Raji (cell line): ENCODE data around the gene GPX4.

Experiments
- POLR2A ChIP-seq: IDR thresholded peaks from 2 replicates; pipeline ENCODE4 v1.6.1; 2011; ENCODE audit warnings: low read depth, low read length, control low read depth; ENCODE audit not compliant: insufficient read depth

The GPX4 gene

DNA sequence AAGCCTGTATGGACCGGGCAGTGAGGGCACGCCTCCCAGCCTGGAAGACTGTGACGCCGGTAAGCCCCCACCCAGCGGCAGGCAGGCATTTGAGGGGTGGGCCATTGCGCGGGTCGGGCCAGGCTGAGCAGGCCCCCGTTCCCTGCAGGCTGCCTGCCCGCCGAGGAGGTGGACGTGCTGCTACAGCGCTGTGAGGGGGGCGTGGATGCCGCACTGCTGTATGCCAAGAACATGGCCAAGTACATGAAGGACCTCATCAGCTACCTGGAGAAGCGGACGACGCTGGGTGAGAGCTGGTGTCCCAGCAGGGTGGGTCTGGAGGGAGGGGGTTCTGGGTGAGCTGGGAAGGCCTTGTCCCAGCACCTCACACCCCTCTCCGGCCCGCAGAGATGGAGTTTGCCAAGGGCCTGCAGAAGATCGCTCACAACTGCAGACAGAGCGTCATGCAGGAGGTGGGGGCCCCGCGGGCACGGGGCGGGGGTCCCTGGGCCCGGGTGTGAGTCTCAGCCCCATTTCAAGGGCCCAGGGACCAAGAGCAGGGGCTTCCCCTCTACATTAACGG is 29.8 kb upstream of the GPX4 start:
- TF ChIP-seq POLR2A = no peak

DNA sequence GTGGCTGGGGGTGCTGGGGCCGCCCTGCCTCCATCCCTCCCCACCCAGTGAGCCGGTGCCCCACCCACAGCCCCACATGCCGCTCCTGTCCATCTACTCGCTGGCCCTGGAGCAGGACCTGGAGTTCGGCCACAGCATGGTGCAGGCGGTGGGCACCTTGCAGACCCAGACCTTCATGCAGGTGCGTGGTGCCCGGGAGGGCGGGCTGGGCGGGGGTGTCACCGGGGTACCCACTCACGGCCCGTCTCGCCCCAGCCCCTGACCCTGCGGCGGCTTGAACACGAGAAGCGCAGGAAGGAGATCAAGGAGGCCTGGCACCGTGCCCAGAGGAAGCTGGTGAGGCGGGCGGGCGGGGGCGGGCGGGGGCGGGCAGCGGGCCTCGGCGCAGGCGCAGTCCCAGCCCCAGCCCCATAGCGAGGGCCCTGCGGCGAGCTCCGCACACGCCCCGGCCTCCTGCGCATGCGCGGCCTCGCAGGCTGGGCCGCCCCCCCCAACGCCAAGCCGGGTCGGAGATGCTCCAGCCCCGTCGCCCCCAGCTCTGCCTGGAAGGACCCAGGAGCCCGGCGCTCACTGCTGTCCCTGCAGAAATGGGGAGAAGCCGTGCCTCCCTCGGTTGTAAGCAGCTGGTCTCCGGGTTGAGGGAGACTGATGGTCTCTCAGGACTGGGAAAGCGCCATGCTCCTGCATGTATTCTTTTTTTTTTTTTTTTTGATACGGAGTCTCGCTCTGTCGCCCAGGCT is 29.1 kb upstream of the GPX4 start:
- TF ChIP-seq POLR2A = 0 out of 2 replicates have a peak, but pooled peaks have one; percentile 14

GRCh38 chr19:1076046-1076386 is 27.8 kb upstream of the GPX4 start:
- TF ChIP-seq POLR2A = no peak

DNA sequence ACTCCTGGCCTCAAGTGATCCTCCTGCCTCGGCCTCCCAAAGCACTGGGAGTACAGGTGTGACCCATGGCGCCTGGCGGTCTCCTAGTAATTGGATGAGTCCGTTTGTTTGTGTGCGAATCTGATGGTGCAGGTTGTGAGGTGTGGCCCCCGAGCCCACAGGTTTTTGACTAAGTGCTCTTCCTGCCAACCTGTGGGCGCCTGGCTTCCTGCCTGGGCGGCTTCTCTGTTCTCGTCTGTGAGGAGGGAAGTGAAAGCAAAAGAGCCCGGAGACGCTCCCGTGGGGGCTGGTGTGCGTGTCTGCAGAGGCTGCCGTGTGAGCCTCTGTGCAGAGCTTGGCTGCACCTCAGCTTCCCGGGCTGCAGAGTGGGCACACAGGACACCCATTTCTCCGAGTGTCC is 26.8 kb upstream of the GPX4 start:
- 0 out of 2 replicates have a peak, but pooled peaks have one; percentile 19 for TF ChIP-seq POLR2A

- no peak for TF ChIP-seq POLR2A
These were observed 24.2 kb upstream of the GPX4 start for GRCh38 chr19:1079566-1080111.

GRCh38 chr19:1080360-1081161 is 23.2 kb upstream of the GPX4 start:
- no peak for TF ChIP-seq POLR2A

DNA sequence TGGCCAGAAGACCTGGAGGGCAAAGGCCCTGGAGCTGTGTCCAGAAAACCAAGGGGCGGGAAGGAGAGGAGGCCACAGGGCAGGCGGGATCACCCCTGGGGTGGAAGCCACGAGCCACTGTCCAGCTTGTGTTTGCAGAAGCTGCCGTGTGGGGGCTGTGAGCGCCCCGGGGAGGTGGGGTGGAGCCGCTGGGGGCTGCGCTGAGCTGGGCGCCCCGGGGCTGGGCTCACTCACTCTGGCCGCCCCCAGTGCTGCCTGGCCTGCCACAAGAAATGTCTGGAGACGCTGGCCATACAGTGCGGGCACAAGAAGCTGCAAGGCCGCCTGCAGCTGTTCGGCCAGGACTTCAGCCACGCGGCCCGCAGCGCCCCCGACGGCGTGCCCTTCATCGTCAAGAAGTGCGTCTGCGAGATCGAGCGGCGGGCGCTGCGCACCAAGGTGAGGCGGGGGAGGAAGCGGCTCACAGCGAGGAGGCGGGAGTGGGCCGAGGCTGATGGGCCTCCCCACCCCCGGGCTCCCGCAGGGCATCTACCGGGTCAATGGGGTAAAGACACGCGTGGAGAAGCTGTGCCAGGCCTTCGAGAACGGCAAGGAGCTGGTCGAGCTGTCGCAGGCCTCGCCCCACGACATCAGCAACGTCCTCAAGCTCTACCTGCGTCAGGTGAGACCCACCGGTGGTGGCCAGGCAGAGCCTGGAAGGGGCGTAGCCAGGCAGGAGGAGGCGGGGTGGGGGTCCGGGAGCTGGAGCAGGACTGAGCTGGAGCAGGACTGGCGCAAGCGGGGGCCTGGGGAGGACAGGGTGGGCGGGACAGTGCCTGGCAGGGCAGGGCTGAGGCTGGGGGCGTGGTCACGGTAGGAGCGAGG is 22.3 kb upstream of the GPX4 start:
- TF ChIP-seq POLR2A = no peak

DNA sequence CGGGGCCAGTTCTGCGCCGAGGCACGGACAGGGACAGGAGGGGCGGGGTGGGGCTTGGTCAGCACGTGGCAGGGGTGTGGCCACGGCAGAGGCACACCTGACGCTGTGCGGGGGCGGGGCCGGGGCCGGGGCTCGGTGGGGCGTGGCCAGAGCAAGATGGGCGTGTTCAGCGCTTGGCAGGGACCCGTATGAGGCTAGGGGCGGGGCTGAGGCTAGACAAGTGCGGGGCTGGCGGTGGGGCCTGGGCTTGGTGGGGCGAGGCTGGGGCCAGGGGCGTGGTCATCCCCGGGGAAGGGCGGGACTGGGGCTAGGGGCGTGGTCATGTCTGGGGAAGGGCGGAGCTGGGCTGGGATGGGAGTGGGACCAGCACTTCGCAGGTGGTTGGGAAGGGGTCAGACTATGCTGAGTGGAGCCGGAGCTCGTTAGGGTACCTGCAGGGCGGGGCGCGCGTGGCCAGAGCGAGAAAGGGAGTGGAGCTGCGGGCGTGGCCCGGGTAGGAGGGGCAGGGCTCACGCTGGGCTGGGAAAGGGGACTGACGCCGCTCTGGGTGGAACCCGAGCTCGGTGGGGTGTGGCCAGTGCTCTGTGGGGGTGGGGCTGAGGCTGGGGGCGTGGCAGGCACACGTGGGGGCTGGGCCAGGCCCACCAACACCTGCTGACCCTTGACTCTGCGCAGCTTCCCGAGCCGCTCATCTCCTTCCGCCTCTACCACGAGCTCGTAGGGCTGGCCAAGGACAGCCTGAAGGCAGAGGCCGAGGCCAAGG is 21.4 kb upstream of the GPX4 start:
- no peak for TF ChIP-seq POLR2A

GRCh38 chr19:1082928-1083816 is 20.6 kb upstream of the GPX4 start:
- TF ChIP-seq POLR2A = no peak

- TF ChIP-seq POLR2A = no peak
These were observed 19.5 kb upstream of the GPX4 start for GRCh38 chr19:1084024-1084868.

DNA sequence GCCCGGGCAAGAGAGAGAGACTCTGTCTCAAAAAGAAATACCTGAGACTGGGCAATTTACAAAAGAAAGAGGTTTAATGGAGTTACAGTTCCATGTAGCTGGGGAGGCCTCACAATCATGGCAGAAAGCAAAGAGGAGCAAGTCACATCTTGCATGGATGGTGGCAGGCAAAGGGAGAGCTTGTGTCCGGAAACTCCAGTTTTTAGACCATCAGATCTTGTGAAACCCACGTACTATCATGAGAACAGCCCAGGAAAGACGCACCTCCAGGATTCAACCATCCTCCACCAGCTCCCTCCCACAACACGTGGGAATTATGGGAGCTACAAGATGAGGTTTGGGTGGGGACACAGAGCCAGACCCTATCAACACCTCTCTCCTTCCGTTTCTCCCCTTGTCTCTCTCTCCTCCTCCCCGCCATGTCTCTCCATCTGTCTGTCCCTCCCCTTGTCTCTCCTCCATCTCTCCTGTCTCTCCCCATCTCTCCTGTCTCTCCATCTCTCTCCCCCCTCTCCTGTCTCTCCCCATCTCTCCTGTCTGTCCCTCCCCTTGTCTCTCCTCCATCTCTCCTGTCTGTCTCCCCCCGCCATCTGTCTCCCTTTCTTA is 18.6 kb upstream of the GPX4 start:
- 0 out of 2 replicates have a peak, but pooled peaks have one; percentile 9 for TF ChIP-seq POLR2A
